Measurements from ENCODE around the gene ATP9B.

- TF ChIP-seq, protein P1, sequence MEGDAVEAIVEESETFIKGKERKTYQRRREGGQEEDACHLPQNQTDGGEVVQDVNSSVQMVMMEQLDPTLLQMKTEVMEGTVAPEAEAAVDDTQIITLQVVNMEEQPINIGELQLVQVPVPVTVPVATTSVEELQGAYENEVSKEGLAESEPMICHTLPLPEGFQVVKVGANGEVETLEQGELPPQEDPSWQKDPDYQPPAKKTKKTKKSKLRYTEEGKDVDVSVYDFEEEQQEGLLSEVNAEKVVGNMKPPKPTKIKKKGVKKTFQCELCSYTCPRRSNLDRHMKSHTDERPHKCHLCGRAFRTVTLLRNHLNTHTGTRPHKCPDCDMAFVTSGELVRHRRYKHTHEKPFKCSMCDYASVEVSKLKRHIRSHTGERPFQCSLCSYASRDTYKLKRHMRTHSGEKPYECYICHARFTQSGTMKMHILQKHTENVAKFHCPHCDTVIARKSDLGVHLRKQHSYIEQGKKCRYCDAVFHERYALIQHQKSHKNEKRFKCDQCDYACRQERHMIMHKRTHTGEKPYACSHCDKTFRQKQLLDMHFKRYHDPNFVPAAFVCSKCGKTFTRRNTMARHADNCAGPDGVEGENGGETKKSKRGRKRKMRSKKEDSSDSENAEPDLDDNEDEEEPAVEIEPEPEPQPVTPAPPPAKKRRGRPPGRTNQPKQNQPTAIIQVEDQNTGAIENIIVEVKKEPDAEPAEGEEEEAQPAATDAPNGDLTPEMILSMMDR (conservative IDR thresholded peaks at IDR 0.05; ENCODE audit: low read depth, low read length), result no peak
- no peak for TF ChIP-seq EZH2 (IDR thresholded peaks at IDR 0.05; ENCODE audit: borderline replicate concordance, low read depth, low read length, poor library complexity, severe bottlenecking)
These were observed 318.0 kb downstream of the ATP9B start for GRCh38 chr18:79387214-79387613.

All from A673 (cell line).